GM21526 (cell line): ENCODE data around the gene MAPK10.
"Not testable (repeated sequence)": the region's sequence is repeated elsewhere in the genome, so short reads cannot be mapped to it uniquely, and the experiment has no call there.

ENCODE experiments used
- ATAC-seq: cut with Tn5 transposase; IDR thresholded peaks from one replicate; pipeline ENCODE4 v1.9.1; 2021; ENCODE audit warnings: moderate library complexity; ENCODE audit not compliant: unreplicated experiment, low FRiP score

Gene MAPK10

GRCh38 chr4:86048426-86048825 lies 311.4 kb downstream of the MAPK10 start:
- ATAC-seq = no peak

- no peak for ATAC-seq
Measured at GRCh38 chr4:86044593-86044985, 315.3 kb downstream of the MAPK10 start.

GRCh38 chr4:86043755-86044592 lies 315.9 kb downstream of the MAPK10 start:
- peak; percentile 77 for ATAC-seq

- ATAC-seq = no peak
Measured at GRCh38 chr4:86038037-86038436, 321.8 kb downstream of the MAPK10 start.

- ATAC-seq = no peak
Measured at GRCh38 chr4:86036736-86037135, 323.1 kb downstream of the MAPK10 start.

- ATAC-seq = no peak
Measured at GRCh38 chr4:86035688-86036087, 324.2 kb downstream of the MAPK10 start.

- ATAC-seq = no peak
Measured at GRCh38 chr4:86034616-86035015, 325.2 kb downstream of the MAPK10 start.

- ATAC-seq = no peak
Measured at GRCh38 chr4:86033171-86033570, 326.7 kb downstream of the MAPK10 start.

- ATAC-seq = no peak
Measured at GRCh38 chr4:86032476-86033022, 327.3 kb downstream of the MAPK10 start.

- no peak for ATAC-seq
Measured at GRCh38 chr4:86031927-86032326, 327.9 kb downstream of the MAPK10 start.

GRCh38 chr4:86026720-86027119 lies 333.1 kb downstream of the MAPK10 start:
- ATAC-seq = no peak

GRCh38 chr4:86021671-86022070 lies 338.2 kb downstream of the MAPK10 start:
- ATAC-seq = not testable (repeated sequence)

GRCh38 chr4:86019906-86020305 lies 339.9 kb downstream of the MAPK10 start:
- no peak for ATAC-seq

- no peak for ATAC-seq
Measured at GRCh38 chr4:86019362-86019761, 340.5 kb downstream of the MAPK10 start.

- ATAC-seq = no peak
Measured at GRCh38 chr4:86015412-86016350, 344.2 kb downstream of the MAPK10 start.

- ATAC-seq = no peak
Measured at GRCh38 chr4:86014599-86014998, 345.3 kb downstream of the MAPK10 start.

- ATAC-seq = no peak
Measured at GRCh38 chr4:86013621-86014020, 346.2 kb downstream of the MAPK10 start.

- ATAC-seq = no peak
Measured at GRCh38 chr4:86011117-86011516, 348.7 kb downstream of the MAPK10 start.

GRCh38 chr4:86007042-86007441 lies 352.8 kb downstream of the MAPK10 start:
- ATAC-seq = no peak

- ATAC-seq = no peak
Measured at GRCh38 chr4:86006057-86006456, 353.8 kb downstream of the MAPK10 start.

GRCh38 chr4:86004030-86004429 lies 355.8 kb downstream of the MAPK10 start:
- ATAC-seq = no peak
